ENCODE results near the gene HDAC4. TPM values are rescaled to one million over a fixed set of nuclear protein-coding genes. Genes with fewer than 3 reads are reported as not detected.
A peak's percentile ranks its signal among the peaks of the same experiment; 100 is the strongest.

The HDAC4 gene
- total and polyA plus RNA-seq, 2 experiments from 2014 or later = 8.1 to 41.8 TPM

GRCh38 chr2:239267288-239267951 lies 133.4 kb downstream of the HDAC4 start:
- Histone ChIP-seq H3K4me3 (no peak overlapping the region), H3K36me3 (ENCODE audit: insufficient read depth) (no peaks in the 10 kb centered on the region), H3K4me1 (ENCODE audit: insufficient read depth) (peaks cover 40% of the 10 kb centered on the region), H3K27ac (ENCODE audit: low read depth) (peak overlapping the region; percentile 66; the same call in 1 of the 2 replicates), H3K9me2 (ENCODE audit: insufficient read depth) (no peaks in the 10 kb centered on the region), H3K4me2 (no peak overlapping the region), H2AFZ (no peak overlapping the region), H3F3A (replicated peaks; ENCODE audit: low read depth) (no peaks in the 10 kb centered on the region), H3K27me3 (ENCODE audit: insufficient read depth) (no peaks in the 10 kb centered on the region), H3K79me2 (replicated peaks; ENCODE audit: insufficient read depth) (peaks cover 94% of the 10 kb centered on the region), H4K20me1 (replicated peaks; ENCODE audit: insufficient read depth) (peaks cover 4% of the 10 kb centered on the region)
- 0 out of 3 replicates have a peak, but pooled peaks cover 2% of the 10 kb centered on the region for H3K36me3 Mint-ChIP-seq (ENCODE audit: low read depth)
- 0 out of 3 replicates have a peak overlapping the region, but pooled peaks have one; percentile 29 for H3K4me3 Mint-ChIP-seq
- peak overlapping the region; percentile 77 for H3K27ac Mint-ChIP-seq
- peak; percentile 18 for ATAC-seq
- H3K4me1 Mint-ChIP-seq = peaks cover 73% of the 10 kb centered on the region
- peaks cover 11% of the 10 kb centered on the region for H3K27me3 Mint-ChIP-seq (ENCODE audit: insufficient read depth, low read depth, poor library complexity)
- no peaks in the 10 kb centered on the region for H3K9me3 Mint-ChIP-seq
- TF ChIP-seq CREB1 (CRISPR knock-in tag; IDR thresholded peaks at IDR 0.05; ENCODE audit: low read depth) (no peak), CTCF (conservative IDR thresholded peaks at IDR 0.05; ENCODE audit: low read depth in 2 of 2) (peak in 1 of 2 experiments; percentile 36; a peak in 2 of 4 replicates)
- DNase-seq (ENCODE audit: low spot score) = peak; percentile 33

GRCh38 chr2:239266779-239267287 lies 134.0 kb downstream of the HDAC4 start:
- peak overlapping the region; percentile 46; the same call in 1 of the 2 replicates for H3K27ac Mint-ChIP-seq

More at GRCh38 chr2:239266779-239267287, 134.0 kb downstream of the HDAC4 start:
- ATAC-seq = no peak
- no peak overlapping the region for H3K4me3 Mint-ChIP-seq
- TF ChIP-seq EZH2 (IDR thresholded peaks at IDR 0.05; ENCODE audit: low read depth, unreplicated experiment) (no peak), ETS1 (IDR thresholded peaks at IDR 0.05) (no peak), ZNF114 (CRISPR knock-in tag; IDR thresholded peaks at IDR 0.05) (no peak), NANOG (IDR thresholded peaks at IDR 0.05; ENCODE audit: borderline replicate concordance) (no peak), REST (IDR thresholded peaks at IDR 0.05; ENCODE audit: unreplicated experiment) (no peak), ZNF331 (CRISPR knock-in tag; IDR thresholded peaks at IDR 0.05; ENCODE audit: low read depth) (no peak), STAT1 (IDR thresholded peaks at IDR 0.05; ENCODE audit: unreplicated experiment) (no peak), CREB1 (CRISPR knock-in tag; IDR thresholded peaks at IDR 0.05; ENCODE audit: low read depth) (no peak), CTCF (conservative IDR thresholded peaks at IDR 0.05; ENCODE audit: low read depth in 2 of 2) (no peak)
- H3K36me3 ChIP-seq (ENCODE audit: insufficient read depth) = no peaks in the 10 kb centered on the region
- H2AFZ ChIP-seq = no peak overlapping the region
- no peaks in the 10 kb centered on the region for H3K27me3 ChIP-seq (ENCODE audit: insufficient read depth)
- H4K20me1 ChIP-seq (replicated peaks; ENCODE audit: insufficient read depth) = no peaks in the 10 kb centered on the region; the same call in 1 of the 2 replicates
- peaks cover 35% of the 10 kb centered on the region for H3K4me1 ChIP-seq (ENCODE audit: insufficient read depth)
- no peak for DNase-seq (ENCODE audit: low spot score)
- no peaks in the 10 kb centered on the region for H3K9me3 Mint-ChIP-seq
- no peak overlapping the region for H3K27ac ChIP-seq (ENCODE audit: low read depth)
- no peak overlapping the region for H3K4me2 ChIP-seq
- no peak overlapping the region for H3K4me3 ChIP-seq
- H3F3A ChIP-seq (replicated peaks; ENCODE audit: low read depth) = no peaks in the 10 kb centered on the region
- no peaks in the 10 kb centered on the region for H3K9me2 ChIP-seq (ENCODE audit: insufficient read depth)
- peaks cover 5% of the 10 kb centered on the region; the same call in 1 of the 3 replicates for H3K36me3 Mint-ChIP-seq (ENCODE audit: low read depth)
- peaks cover 94% of the 10 kb centered on the region for H3K79me2 ChIP-seq (replicated peaks; ENCODE audit: insufficient read depth)
- H3K27me3 Mint-ChIP-seq (ENCODE audit: insufficient read depth, low read depth, poor library complexity) = peaks cover 14% of the 10 kb centered on the region
- H3K4me1 Mint-ChIP-seq = peaks cover 69% of the 10 kb centered on the region

All from GM23338 (cell line).